Erythroblast (primary cell): Measurements from ENCODE around the gene BFAR.
"Not testable (repeated sequence)": the region's sequence is repeated elsewhere in the genome, so short reads cannot be mapped to it uniquely, and the experiment has no call there.

Experiments used
- GATA1 ChIP-seq: IDR thresholded peaks from 2 replicates; pipeline ENCODE4 v1.6.1; 2011; ENCODE audit warnings: low read depth, mild to moderate bottlenecking, control low read depth, low read length, moderate library complexity
- POLR2A ChIP-seq: IDR thresholded peaks from 2 replicates; pipeline ENCODE4 v1.6.1; 2011; ENCODE audit warnings: mild to moderate bottlenecking, low read length

DNA sequence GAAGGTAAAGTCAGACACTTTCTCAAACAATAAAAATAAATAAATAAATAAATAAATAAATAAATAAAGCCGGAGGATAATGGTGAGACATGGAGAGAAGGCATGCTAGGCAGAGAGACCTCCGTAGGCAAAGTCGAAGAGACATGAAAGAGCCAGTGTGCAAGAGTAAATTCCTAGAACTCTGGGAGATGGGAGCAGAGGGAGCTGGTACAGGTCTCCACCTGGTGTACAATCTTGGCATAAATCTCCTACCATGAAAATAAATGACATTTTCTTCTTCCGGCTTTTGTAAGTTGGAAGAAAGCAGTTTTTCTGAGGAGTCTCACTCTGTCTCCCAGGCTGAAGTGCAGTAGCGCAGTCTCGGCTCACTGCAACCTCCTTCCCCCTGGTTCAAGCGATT lies 69.1 kb downstream of the BFAR start:
- not testable (repeated sequence) for TF ChIP-seq POLR2A, GATA1
